ENCODE data around the gene GRIFIN.

GRIFIN gene, protein sequence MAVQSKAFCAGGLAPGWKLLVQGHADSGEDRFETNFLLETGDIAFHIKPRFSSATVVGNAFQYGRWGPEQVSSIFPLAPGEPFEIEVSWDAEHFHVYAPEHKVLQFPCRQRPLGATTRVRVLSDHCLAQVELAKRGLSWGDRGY

DNA sequence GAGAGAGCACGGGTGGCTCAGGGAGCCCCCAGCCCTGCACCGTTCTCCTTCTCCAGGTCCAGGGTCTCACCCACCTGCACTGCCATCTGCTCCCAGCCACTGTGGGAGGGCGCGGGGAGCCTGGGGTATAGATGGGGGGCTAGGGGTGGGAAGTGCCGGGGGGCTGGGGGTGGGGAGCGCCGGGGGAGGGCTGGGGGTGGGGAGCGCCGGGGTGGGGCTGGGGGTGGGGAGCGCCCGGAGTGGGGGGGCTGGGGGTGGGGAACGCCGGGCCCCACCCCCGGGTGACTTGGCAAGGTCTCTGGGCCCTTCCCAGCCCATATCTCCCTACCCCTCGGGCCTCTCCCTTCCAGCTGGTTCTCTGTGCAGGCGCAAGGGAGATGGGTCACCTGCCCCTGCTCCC lies at the start of gene GRIFIN:
TSS of gene GRIFIN (minus strand) at position 101 of the 400 bp plus-strand sequence. CDS start at position 86, 15 bp downstream.
- DNase-seq: no peak

DNA sequence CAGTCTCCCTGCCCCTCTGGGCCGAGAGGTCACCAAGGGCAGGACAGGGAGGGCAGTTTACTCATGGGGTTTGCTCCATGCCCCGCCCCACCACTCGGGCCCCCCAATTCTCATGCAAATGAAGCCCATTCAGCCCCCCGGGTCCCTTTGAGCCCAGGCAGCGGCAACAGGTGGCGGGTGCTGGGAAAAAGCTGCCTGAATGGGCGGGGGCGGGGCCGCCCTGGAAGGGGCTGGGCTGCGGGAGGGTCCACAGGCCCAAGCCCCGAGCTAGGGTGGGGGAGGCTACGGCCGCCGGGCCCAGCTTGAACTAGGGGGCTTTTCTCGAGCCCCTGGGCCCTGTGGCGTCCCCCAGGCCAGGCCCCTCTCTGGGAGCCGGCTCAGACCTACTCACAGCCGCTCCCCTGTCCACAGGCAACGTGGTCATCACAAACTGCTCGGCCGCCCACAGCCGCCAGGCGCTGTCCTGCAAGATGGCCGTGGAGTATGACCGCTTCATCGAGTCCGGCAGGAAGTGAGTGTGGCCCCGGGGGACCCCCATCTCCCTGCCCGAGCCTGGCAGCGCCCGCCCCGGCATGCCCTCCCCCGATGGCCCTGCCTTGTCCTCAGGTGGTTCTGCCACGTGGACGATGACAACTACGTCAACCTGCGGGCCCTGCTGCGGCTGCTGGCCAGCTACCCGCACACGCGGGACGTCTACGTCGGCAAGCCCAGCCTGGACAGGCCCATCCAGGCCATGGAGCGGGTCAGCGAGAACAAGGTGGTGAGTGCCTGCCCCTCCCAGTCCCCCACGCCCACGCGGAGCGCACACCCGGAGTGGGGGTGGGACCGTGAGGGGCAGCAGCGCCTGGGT lies 48.8 kb upstream of the GRIFIN start:
- DNase-seq: no peak

DNA sequence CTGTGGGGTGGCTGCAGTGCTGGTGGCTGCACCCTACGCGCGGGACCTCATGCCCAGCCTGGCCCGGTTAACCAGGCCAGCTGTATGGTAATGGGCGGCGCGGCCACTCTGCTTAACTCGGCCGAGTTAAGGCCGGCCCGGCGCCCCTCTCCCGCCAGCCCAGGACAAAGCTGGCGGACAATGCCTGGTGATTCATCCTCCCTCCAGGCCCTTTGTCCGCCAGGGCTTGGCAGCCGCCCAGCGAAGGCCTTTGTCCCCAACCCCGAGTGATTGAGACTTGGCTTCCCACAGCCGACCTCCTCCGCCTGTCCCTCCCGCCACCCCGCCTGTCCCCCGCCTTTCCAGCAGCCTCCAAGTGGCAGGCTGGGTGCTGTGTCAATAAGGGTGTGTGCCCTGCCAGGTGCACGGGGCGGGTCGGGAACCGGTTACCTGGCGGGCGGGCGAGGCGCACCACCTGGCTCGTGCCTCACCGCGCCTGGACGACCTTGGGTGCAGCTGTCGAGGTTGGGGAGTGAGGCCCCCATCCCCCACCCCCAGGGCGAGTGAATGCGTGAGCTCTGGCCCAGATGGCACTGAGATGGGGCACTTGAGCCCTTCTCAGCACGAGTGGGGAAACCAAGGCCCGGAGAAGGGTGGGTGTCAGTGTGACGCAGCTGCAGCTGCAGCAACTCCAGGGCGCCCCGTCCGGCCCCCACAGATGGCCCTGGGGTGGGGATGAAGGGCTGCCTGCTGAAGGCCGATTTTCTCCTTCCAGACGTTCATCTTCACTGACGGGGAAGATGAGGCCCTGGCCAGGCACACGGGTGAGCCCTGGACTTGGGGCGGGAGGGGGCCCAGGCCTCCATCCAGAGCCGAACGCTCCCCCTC lies 48.0 kb upstream of the GRIFIN start:
- DNase-seq: peak; percentile 57

DNA sequence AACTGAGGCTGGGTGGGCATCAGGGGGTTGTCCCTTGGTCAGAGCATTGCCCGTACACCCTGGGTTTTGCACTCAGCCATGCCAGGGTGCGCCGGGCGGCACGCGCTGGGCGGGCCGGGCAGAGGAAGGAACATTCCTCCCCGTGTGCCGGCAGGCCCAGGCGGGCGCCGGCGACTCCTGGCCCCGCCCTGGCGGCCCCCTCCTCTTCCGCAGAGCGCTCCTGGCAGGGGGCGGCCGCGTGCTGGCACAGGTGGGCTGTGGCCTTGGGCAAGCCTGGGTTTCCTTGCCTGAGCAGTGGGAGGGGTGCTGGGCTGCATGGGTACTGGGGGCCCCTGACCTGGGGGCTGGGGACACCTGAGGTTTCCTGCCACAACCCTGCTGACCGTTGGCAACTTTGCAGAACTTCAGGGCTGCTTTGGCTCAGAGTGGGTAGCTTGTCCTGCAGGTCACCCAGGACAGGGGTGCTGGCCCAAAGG lies 47.3 kb upstream of the GRIFIN start:
- DNase-seq: no peak

DNA sequence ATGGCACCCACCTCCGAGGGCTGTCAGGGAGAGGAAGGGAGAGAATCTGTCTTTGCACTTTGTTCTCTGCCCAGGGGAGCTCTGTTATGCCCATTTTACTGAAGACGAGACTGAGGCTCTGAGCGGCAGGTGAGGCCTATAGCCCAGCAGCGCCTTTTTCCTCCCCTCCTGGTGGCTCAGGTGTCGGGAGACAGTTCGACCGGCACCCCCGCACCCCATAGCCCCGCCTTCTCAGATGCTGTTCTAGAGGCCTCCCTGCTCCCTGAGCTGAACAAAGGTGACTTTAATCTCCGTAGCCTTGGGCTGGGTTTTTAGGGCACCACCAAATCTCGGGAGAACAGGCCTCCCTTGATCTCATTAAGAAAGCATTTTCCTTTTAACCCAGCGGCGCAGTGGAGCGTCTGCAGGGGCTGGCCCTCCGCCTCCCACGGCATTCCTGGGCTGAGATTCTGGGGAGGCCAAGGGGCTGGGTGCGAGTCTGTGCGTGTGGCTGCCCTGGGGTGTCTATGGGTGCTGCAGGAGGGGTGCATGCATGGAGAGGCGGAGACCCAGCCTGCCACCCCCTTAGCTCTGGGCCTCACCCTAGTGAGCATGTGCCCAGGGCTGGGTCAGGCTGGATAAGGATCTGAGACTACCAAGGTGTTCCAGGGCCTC lies 46.7 kb upstream of the GRIFIN start:
- DNase-seq: no peak

DNA sequence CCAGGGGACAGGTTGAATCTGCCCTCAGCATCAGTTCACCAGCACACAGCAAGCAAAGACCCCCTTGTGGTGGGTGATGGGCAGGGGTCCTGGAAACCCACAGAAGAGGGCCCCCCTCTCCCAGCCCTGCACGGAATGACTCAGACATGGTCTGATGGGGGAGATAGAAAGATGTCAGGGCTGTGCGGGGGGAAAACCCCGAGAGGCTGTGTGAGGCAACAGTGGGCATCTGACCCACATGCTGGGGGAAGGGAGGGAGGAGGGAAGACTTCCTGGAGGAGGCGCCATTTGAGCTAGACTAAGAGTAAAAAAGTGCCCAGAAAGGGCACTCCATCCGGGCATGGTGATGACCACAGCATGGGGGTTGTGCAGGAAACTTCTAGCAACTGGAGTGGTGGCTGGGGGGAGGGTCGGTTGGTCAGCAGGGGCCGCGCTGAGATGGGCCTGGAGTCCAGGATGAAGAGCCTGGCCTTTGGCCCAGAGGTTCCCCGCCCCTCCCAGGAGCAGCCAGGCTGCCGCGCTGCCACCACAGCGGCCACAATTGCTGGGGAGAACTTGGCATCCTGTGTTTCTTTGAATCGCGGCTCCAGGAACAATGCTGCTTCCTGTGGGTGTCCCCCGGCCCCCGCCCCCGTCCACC lies 45.9 kb upstream of the GRIFIN start:
- DNase-seq: peak; percentile 61

DNA sequence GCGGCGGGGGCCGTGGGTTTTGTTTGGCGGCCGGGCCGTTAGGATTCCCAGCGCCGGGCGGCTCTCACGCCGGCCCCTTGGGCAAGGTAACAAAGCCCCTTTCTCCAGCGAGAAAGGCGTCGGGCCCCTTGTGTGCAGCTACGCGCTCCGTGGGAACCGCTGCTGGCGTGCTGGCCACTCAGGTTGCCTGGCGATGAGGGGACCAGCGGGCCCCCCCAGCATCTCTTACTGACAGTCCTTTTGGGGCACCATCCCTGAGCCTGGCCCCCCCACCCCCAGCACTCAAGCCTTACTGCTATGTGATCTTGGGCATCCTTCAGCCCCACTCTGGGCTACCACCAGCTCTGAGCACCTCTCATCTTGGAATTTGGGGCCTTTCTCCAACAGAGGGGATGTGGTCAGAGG lies 45.1 kb upstream of the GRIFIN start:
- no peak for DNase-seq

DNA sequence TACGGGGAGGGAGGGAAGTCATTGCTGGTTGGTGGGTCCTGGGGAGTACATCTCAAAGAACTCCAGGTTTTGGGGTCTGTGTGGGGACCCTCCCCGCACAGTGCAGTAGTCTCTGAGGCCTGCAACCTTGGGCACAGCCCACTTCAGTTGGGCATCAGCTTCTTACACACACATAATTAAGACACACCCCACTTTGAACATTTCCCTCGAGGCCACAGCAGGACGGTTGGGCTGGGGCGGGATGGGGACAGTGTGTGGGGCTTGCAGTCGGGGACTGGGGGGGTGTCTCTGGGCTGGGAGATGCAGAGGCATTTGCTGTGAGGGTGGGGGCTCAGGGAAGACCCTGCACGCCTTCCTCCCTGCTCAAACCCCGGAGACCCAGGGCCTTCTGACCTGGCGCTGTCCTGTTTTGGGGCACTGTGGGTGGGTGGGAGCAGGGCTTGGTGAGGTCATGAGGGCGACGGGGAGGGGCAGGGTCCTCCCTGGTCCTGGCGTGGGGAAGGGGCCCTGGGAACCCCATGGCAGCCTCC lies 44.6 kb upstream of the GRIFIN start:
- no peak for DNase-seq

DNA sequence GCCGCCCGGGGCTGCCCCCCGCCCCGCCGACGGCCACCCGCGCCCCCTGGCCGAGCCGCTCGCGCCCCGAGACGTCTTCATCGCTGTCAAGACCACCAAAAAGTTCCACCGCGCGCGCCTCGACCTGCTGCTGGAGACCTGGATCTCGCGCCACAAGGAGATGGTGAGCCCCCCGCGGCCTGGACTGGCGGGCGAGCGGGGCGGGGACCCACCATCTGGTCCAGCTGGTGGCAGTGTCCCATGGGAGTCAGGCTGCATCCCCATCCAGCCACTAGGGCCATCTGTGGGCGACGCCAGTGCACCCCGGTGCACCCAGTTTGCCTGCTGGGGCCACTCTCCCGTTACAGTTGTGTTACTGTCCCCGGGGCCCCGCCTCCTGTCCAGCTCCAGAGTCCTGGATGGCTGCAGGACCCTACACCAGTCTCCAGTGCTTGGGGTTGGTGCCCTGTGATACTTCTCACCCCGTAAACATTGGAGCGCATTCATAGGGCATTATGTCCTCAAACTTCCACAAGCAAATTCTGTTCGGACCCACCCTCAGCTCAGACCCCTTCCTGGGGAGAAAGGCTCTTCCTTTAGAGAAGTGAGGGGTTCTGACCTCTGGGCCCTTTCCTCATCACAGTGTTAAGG lies 44.0 kb upstream of the GRIFIN start:
- DNase-seq: no peak

DNA sequence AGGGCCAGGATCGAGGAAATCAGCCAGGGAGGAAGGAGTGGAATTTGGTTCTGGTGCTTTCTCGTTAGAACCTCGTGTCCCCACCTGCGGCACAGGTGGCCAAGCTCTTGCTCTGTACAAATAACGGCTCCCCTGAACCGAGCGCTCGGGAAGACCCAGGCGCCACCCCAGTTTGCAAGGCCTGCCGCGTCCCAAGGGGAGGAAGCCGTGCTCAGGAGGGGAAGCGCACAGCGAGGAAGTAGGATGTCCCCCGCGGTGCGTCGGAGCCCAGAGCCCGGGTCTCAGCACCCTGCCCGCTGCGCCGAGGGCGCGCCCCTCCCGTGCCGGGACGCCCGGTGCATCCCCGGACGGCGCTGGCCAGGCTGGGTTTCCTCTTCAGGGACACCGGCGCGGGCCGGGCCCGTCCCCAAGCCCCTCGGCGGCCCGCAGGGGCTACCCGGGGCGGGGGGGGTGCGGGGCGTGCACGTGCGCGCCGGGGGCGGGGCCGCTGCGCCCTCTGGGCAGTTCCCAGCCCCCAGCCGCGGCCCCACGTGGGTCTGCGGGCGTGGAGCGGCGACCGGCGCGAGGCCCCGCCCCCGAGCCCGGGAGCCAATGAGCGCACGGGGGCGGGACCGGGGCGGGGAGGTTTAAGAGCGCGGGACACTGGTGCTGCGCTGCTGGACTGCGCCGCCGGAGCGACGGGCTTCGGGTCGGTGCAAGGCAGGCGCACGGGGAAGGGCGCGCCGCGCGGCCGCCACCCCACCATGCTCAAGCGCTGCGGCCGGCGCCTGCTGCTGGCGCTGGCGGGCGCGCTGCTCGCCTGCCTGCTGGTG lies 43.1 kb upstream of the GRIFIN start, which contains the start of gene LFNG:
TSS of gene LFNG (plus strand) at position 656 of the 812 bp plus-strand sequence. CDS start at position 744, 88 bp downstream.
- peak; percentile 83 for DNase-seq

DNA sequence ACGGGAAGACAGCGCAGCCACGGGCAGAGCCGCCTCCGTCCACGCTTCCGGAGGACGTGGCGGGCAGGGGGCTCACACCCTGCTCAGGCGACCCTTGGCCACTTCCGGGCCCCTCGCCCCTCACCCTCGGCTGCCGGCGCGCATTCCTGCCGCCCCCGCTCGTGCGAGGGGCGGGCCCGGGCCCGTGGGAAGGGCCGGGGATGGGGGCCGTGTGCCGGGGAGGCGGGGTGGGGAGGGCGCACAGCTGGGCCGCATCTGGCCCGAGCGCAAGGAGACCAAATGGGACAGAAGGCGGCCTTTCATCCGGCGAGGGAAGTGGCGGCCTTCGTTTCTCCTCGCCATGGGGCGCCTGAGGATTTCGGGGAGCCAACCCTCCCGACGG lies 42.5 kb upstream of the GRIFIN start:
- DNase-seq: no peak

DNA sequence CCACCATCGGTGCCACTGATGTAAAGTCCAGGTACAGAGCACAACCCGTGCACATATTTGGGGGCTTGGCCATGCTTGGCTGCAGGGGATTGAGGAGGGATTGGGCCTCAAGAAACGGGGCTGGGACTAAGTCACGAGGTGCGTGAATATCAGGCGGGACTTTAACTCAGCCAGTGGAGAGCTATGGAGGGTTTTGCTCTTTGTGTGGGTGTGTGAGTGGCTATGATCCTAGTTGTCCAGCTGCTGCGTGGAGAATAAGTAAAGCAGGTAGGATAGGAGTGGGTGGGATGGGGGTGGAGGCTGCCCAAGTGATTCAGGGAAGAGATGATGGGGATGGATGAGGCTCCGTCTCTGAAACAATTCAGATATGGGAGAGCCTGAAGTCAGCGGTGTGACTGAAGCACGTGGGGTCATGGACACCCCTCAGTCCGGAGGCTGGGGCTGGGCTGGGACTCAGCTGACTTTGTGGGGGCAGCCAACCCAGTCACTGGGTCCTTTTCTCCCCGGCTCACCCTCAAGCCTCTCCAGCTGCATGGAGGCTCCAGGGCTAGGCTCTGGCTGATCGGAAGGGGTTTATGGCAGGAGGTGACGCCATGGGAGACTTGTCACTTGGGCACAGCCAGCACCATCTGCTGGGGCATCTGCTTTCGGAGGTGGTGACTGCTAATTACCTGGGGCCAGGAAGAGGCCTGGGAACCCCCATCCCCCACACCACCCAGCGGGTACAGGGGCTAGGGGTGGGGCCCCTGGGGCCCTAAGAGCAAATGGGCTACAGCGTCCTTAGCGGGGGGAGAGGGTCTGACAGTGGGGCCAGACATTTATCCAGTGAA lies 41.7 kb upstream of the GRIFIN start:
- no peak for DNase-seq

DNA sequence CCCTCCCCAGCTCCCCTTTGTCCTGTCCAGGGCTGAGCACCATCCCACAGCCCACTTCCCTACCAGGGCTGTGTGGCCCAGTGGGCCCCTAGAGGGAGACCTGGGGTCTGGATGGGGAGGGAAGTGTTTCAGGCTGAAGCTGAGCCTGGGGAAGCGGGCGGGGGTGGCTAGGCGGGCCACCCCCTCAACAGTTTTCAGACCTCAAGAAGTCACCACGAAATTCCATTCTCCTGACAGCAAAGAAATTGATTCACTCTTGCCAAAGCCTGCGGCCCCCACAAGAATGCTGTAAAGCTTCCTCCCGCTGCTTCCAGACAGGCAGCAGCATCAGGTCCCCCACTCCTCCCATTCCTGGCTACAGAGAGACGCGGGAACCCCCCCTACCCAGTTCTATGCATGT lies 40.8 kb upstream of the GRIFIN start:
- DNase-seq: no peak

DNA sequence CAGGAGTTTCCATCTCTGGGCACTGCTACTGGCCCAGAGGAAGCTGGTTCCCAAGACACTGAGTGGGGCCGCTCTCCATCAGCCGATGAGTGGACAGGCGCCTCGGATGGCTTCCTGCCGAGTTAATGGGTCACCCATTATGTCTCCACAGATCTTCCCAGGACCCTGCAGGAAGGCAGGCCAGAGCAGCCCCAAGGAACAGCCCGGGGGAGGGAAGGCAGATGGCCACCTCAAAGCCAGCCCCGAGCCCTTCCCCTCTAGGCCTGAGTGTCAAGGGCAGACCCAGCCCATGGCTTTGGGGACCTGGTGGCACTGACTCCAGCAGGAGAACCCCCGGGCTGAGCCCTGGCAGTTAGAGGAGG lies 40.0 kb upstream of the GRIFIN start:
- no peak for DNase-seq

DNA sequence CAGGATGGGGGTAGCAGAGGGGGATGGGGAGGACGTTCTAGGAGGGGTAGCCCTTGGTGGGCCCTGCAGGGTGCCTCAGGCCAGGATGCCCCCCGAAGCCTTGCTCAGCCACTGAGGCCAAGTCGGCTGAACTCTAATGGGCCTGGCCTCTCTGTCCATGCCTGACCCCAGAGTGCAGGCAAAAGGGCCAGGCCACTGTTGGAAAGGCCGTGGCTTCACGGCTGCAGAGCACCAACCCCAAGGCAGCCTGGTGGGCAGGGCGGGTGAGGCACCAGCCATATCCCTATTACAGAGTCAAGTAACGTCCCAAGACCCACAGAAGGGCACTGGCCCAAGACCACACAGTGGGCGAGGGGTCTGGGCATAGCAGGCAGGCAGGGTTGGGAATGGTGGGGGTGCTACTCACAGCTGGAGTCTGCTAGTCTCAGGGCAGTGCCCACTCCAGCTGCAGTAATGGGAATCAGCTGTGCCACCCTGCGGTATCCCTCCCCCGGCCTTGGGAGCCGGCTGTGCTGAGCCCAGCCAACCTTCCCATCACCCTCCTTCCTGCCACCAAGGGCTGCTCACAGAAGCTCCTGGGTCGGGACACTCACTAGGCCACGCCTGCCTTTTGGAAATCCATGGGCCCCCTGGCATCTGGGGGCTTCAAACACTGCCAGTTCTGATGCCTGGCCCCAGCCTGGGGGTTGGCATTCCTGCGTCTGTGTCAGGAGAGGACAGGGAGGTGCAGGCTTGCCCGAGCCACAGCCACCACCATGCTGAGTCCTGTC lies 39.4 kb upstream of the GRIFIN start:
- DNase-seq: no peak

DNA sequence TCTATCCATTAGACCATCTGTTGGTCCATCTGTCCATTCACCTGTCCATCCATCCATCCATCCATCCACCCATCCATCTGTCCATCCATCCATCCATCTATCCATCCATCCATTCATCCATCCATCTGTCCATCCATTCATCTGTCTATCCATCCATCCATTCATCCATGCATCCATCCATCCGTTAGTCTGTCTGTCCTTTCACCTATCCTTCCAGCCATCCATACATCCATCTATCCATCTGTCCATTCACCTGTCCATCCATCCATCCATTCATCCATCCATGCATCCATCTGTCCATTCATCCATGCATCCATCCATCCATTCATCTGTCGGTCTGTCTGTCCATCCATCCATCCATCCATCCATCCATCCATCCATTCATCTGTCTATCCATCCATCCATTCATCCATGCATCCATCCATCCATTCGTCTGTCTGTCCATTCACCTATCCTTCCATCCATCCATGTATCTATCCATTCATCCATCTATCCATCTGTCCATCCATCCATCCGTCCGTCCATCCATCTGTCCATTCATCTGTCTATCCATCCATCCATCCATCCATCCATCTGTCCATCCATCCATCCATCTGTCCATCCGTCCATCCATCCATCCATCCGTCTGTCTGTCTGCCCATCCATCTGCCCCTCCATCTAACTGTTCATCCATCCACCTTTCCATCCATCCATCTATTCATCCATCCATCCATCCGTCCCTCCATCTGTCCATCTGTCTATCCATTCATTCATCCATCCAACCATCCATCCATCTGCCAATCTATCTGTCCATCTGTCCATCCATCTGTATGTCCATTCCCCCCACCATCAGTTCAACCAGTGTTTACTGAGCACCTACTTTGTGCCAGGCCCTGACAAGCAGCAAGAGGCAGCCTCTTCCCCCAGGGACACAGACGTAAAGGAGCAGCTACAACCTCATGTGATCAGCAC lies 38.5 kb upstream of the GRIFIN start:
- DNase-seq: no peak

DNA sequence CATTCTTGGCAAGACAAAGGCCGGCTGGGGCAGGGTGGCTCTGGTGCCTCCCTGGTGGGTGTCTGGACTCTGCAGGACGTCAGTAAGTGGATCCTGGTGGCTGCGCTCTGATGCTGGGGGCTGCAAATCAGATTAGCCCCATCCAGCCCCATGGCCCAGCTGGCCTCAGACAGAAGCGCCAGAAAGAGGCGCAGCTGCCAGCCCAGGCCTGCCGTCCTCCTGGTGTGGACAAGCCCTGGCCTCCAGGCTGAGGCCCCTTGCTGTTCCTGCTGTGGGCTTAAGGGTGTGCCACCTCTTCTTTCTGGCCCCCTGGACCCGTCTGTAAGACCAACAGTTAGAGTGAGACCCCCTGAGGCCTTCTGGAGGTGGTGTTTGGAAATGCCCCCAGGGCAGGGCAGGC lies 37.5 kb upstream of the GRIFIN start:
- DNase-seq: no peak

DNA sequence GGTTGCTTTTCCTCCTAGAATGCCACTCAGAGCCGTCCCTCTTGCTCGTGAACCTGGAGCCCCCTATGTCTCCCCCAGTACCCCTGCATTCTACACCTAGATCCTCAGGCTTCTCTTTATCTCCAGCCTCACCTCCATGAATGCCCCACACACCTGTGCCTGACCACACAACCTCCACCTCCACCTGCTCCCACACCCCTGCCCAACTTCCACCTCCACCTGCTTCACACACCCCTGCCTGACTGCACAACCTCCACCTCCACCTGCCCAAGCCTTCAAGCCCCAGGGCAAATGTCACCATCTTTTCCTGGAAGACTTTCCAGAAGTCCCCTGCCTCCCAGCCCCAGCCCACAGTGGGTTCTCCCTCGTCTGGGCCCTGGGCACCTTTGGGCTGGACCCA lies 36.5 kb upstream of the GRIFIN start:
- no peak for DNase-seq
